MG63 (cell line): Measurements from ENCODE around the gene BRINP3. TPM values are rescaled to one million over a fixed set of nuclear protein-coding genes. Genes with fewer than 3 reads are reported as not detected.

ENCODE experiments used
- DNase-seq: peaks from one replicate; pipeline ENCODE4 v3.0.0-alpha.2; 2020
- H3K27me3 ChIP-seq: fragments of 250-450 bp; sonication (Bioruptor Pico); 2 replicates; pipeline ENCODE4 v1.5.1; 2020; ENCODE audit warnings: mild to moderate bottlenecking, moderate library complexity
- H3K36me3 ChIP-seq: fragments of 250-450 bp; sonication (Bioruptor Pico); 2 replicates; pipeline ENCODE4 v1.5.1; 2020; ENCODE audit warnings: mild to moderate bottlenecking, moderate library complexity
- H3K4me3 ChIP-seq: fragments of 250-450 bp; sonication (Bioruptor Pico); 2 replicates; pipeline ENCODE4 v1.5.1; 2020; ENCODE audit warnings: mild to moderate bottlenecking, moderate library complexity
- H3K9me3 ChIP-seq: fragments of 250-450 bp; sonication (Bioruptor Pico); 2 replicates; pipeline ENCODE4 v1.5.1; 2020; ENCODE audit warnings: mild to moderate bottlenecking, moderate library complexity
- total RNA-seq: library from RNA; depleted of rRNA; stranded (reverse); fragments of >200 nt; shearing (Covaris generic); gene quantifications from 2 replicates; pipeline ENCODE4 v1.2.3, GENCODE V29; 2014; ENCODE audit warnings: low replicate concordance

BRINP3 gene
- total RNA-seq, 1 experiment from 2014 or later, result not detected

DNA sequence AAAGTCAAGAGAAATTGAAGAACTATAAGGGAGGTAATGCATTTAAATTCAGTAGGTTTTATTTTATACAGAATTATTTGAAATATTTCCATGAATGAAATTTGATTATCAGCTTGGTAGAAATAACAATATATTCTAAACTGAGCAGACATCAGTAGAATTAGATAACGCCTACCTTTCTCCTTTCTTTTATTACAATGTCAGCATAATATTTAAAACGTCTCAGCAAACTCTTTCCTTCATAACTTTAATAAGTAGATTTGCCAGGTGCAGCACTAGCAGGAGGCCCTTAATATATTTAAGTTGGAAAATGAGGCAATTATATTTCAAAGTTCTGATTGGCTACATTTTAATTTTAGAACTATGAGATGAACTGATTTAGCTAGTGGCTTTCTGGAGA is 298.8 kb downstream of the BRINP3 start:
- no peaks in the 10 kb centered on the region for H3K9me3 ChIP-seq
- DNase-seq, result no peak
- H3K27me3 ChIP-seq, result no peaks in the 10 kb centered on the region
- no peaks in the 10 kb centered on the region for H3K36me3 ChIP-seq
- H3K4me3 ChIP-seq, result no peak overlapping the region

DNA sequence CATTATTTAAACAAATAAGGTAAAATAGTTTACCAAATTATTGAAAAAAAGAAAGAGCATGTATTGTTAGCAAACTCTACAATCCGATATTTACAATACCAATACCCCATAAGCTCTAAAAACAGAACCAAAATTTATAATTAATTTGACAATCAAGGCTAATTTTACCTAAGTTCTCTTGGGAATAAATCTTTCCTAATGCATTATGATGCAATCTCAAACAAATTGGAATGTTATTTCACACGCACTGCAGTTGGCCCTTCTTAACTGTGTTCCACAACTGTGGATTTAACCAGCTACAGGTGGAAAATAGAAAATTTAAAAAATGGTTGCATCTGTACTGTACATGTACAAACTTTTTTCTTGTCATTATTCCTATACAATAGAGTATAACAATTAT is 300.1 kb downstream of the BRINP3 start:
- no peak overlapping the region for H3K4me3 ChIP-seq
- H3K9me3 ChIP-seq, result no peaks in the 10 kb centered on the region
- H3K36me3 ChIP-seq, result no peaks in the 10 kb centered on the region
- no peak for DNase-seq
- no peaks in the 10 kb centered on the region for H3K27me3 ChIP-seq

DNA sequence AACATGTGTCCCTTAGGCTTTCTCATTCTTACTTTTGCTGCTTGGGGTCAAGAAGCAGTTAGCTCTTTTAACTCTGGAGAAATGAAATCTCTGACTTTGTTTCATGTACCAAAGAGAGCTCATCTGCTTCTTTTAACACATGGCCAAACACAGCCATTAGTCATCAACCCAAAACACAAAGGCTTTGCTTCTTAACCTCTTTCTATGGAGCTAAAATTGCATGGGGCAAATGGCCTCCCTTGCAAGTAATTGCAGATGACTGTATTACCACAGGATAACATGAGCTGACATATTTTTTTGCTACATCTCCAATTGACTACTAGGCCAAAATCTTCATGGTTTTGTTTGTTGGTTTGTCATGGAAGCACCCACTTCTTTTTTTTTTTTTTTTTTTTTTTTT is 300.9 kb downstream of the BRINP3 start:
- no peaks in the 10 kb centered on the region for H3K36me3 ChIP-seq
- no peaks in the 10 kb centered on the region for H3K27me3 ChIP-seq
- H3K9me3 ChIP-seq, result no peaks in the 10 kb centered on the region
- no peak for DNase-seq
- no peak overlapping the region for H3K4me3 ChIP-seq

DNA sequence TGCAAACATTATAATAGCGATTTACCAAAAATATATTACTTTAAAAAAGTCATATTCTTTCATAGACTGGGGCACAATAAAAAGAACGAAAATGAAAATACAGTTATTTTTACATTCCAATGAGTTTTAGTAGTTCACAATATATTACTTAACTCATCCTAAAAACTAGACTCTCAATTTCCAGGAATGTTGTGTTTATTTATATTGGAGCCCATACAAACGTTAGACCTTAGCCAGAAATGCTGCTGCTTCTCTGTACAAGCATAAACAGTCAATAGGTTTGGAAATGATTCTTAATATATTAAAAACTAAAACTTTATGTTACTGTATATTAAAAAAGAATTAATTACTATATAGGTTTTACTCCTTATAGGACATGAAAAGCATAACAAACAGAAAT is 302.3 kb downstream of the BRINP3 start:
- H3K9me3 ChIP-seq, result no peaks in the 10 kb centered on the region
- H3K27me3 ChIP-seq, result no peaks in the 10 kb centered on the region
- DNase-seq, result no peak
- H3K4me3 ChIP-seq, result no peak overlapping the region
- 0 out of 2 replicates have a peak, but pooled peaks cover 2% of the 10 kb centered on the region for H3K36me3 ChIP-seq

DNA sequence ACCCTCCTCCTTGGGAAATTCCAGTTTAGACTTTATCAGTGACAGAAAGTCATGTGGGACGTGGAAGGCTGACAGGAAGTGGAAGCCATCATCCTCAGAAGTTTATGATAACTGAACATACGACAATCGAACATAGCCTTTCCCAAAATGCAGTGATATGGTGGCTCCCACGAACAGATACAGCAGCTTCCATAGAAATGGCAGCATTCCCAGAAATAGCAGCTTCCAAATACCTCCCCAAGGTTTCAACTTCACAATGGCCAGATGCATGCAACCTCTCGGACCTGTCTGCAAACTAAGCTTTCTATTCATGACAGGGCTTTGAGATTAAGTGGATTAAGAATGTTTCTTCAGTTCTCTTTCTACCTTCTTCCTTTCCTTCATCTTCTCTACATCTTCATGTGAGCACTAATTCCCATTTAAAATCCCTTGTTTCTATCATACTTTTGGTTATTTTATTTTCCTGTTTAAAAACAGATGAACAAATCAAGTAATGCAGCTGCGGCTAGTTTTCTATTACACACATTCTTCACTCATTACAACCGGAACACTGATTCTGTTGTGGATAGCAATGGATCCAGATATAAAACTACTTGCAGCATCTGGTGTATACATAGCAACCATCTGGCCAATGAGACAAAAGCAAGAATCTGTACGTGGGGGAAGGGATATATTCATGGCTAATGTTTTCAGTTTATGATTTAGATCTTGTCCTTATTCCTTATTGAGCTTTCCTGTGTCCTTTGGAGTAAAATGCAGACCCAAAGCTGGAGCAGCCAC is 304.8 kb downstream of the BRINP3 start:
- DNase-seq, result no peak
- H3K27me3 ChIP-seq, result no peaks in the 10 kb centered on the region
- H3K36me3 ChIP-seq, result peaks cover 2% of the 10 kb centered on the region; the same call in 1 of the 2 replicates
- H3K4me3 ChIP-seq, result no peak overlapping the region
- no peaks in the 10 kb centered on the region for H3K9me3 ChIP-seq

DNA sequence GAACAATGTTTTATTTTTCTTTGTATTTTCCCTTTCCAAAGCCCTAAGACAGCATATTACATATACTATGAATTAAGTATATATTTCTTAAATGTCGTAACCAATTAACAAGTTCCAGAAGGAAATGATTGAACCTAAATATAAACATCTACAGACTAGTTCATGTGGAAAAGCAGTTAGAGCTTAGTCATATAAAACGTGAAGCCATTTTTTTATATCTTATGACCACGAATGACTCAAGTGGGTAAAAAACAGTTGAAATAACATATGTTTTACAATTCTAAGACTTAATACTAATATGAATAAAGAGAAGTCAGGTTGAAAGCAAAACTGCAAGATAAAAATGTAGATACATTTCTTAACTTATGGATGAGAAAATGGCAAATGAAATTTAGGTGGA is 307.3 kb downstream of the BRINP3 start:
- no peak for DNase-seq
- Histone ChIP-seq H3K27me3 (no peaks in the 10 kb centered on the region), H3K36me3 (peaks cover 2% of the 10 kb centered on the region; the same call in 1 of the 2 replicates), H3K4me3 (no peak overlapping the region), H3K9me3 (peaks cover 3% of the 10 kb centered on the region; the same call in 1 of the 2 replicates)

DNA sequence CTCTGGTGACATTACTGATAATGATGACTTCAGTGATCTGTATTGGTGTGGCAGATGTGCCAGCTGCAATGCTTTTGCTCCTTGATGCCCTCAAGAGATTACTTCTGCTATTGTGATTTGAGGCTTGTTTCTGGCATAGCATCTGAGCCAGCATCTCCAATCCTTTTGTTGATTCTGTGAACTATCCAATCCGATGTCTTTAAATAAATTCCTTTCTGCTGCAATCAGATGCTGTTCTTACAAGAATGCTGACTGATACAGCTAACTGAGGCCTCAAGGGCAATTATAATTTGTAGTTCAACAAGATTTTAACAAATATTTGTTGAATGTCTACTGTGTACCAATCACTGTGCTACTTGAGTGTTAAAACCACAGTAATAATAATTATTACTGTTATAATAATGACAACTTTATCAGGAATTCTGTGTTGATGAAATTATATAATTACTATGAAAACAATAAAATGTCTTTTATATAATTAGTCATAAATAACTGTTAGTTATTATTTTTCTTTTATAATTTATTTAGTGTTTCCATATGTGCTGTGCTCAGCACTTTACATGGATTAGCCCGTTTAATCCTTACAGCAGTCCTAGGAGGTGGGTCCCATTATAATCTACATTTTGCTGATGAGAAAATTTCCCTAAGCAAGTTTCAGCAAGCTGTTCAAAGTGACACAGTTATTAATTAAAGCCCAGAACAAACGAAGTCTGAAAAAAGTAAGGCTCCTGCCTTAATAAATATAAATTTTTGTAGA is 308.2 kb downstream of the BRINP3 start:
- peaks cover 2% of the 10 kb centered on the region; the same call in 1 of the 2 replicates for H3K36me3 ChIP-seq
- H3K4me3 ChIP-seq, result no peak overlapping the region
- no peaks in the 10 kb centered on the region for H3K27me3 ChIP-seq
- peaks cover 3% of the 10 kb centered on the region; the same call in 1 of the 2 replicates for H3K9me3 ChIP-seq
- DNase-seq, result no peak

DNA sequence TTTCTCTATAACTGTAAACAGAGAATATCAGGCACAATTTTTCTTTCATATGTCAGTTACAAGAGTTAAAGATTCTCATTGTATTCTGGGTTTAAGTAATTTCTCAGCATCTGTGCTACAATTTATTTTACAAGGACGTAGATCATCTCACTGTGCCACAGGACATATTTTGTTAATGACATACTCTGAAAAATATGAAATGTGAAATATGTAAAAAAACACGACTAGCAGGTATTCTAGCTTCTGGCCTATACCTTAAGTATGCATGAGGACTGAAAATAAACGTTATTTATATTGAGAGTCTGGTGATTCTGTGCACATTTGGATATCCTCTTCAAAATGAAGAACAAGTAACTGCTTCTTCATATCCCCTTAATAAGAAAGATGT is 308.8 kb downstream of the BRINP3 start:
- DNase-seq, result no peak
- Histone ChIP-seq H3K4me3 (no peak overlapping the region), H3K27me3 (no peaks in the 10 kb centered on the region), H3K36me3 (peaks cover 2% of the 10 kb centered on the region; the same call in 1 of the 2 replicates), H3K9me3 (peaks cover 3% of the 10 kb centered on the region; the same call in 1 of the 2 replicates)

DNA sequence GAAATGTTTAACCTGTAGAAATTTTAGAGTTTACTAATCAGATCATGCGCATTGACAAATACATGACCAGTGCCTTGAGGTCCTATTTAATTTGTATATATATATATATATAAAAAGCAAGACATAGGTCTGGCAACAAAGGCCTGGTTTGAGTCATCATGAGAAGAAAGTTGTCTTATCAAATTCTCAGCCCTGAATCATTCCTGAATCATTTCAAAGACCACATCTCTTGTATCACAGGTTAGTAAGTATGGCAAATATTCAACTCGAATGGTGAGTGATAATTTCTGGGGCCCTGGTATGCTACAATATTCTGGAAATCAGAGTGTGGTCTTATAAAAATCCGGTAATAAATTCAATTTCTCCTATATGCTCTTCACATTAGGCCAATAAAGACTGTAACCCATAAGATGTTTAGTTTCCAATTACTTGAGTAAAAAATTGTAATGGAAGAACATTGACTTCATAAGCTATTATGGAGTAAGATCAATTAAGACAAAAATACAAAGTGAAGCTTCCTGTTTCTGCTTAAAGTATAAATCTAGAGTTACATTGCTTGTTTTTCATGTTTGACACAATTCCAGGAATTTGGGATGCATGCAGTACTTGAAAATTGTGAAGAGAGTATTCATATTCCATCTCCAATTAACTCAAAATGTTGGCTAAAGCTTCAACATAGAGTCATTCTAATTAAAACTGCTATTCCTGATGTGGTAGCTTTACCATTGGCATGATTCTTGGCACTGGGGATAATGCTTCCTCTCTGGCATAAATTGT is 309.4 kb downstream of the BRINP3 start:
- H3K4me3 ChIP-seq, result no peak overlapping the region
- no peak for DNase-seq

DNA sequence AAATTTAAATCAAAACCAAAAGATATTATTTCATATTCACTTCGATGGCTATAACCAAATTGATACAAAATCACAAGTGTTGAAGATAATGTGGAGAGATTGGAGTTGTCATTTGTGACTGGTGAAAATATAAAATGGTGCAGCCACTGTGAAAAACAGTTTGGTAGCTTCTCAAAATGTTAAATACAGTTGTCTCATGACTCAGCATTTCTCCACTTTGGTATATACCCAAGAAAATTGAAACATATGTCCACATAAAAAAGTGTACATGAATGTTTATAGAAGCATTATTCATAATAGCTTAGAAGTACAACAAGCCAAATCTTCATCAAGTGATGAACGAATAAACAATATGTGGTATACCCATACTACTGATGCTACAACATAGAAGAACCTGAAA is 318.5 kb downstream of the BRINP3 start:
- H3K36me3 ChIP-seq, result peaks cover 2% of the 10 kb centered on the region; the same call in 1 of the 2 replicates
- no peak for DNase-seq
- peaks cover 13% of the 10 kb centered on the region for H3K9me3 ChIP-seq
- no peak overlapping the region for H3K4me3 ChIP-seq
- no peaks in the 10 kb centered on the region for H3K27me3 ChIP-seq

More for the DNA sequence above, 309.4 kb downstream of the BRINP3 start:
- Histone ChIP-seq H3K27me3 (no peaks in the 10 kb centered on the region), H3K36me3 (peaks cover 2% of the 10 kb centered on the region; the same call in 1 of the 2 replicates), H3K9me3 (peaks cover 3% of the 10 kb centered on the region; the same call in 1 of the 2 replicates)

DNA sequence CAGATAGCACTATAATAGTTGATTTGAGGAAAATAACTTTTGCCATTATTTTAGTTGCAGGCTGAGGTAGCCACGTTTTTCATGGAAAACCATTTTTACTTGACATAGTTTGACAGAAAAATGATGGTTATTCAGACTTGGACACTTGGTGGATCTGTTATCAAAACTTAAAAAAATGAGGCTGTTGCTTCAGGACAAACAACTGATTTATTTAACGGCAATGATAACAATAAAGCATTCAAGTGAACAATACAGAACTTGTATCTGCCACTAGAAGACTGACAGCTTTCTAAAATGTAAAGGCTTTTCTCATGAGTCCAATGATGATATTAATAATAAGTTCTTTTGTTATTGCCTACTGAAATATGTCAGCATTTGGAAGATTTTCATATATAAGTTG is 322.9 kb downstream of the BRINP3 start:
- no peaks in the 10 kb centered on the region for H3K27me3 ChIP-seq
- no peak for DNase-seq
- H3K9me3 ChIP-seq, result peaks cover 13% of the 10 kb centered on the region
- H3K36me3 ChIP-seq, result peaks cover 2% of the 10 kb centered on the region; the same call in 1 of the 2 replicates
- no peak overlapping the region for H3K4me3 ChIP-seq

DNA sequence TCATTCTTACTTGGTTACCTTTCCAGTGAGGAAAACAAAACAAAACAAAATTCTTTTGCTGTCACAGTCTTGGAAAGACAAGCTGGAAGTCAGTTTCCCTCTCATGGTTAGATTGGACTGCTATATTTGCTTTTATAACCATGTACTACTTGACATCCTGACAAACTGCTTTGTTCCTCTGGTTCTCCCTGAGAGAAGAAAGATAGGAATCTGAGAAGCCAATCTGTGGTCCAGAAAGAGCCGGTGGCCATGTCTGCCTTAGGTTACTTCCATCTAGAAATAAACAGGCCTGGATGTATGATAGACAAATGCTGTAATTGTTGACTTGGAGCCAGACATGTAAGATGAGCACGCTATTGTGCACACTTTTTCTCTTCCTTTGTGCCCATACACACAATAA is 330.0 kb downstream of the BRINP3 start:
- no peak for DNase-seq

DNA sequence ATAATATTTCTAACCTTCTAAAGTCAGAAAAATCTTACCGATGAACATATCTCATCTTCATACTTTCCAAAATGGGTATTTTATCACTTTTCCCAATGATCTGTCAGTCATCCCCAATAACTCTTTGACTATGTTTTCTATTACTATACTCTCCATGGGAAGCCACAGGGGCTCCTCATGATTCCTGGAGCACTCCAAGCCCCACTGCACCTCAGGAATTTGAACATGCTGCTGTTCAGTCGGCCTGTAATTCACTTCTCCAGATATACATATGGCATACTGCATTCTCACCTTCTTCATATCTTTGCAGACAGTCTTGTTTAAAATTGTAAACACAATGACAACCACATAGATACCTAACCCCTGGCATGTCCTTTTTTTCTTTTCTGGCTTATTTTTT is 333.0 kb downstream of the BRINP3 start:
- no peaks in the 10 kb centered on the region for H3K9me3 ChIP-seq
- no peaks in the 10 kb centered on the region for H3K27me3 ChIP-seq
- no peak overlapping the region for H3K4me3 ChIP-seq
- H3K36me3 ChIP-seq, result no peaks in the 10 kb centered on the region
- no peak for DNase-seq

More for the DNA sequence above, 330.0 kb downstream of the BRINP3 start:
- Histone ChIP-seq H3K27me3 (no peaks in the 10 kb centered on the region), H3K9me3 (no peaks in the 10 kb centered on the region), H3K36me3 (no peaks in the 10 kb centered on the region), H3K4me3 (no peak overlapping the region)

DNA sequence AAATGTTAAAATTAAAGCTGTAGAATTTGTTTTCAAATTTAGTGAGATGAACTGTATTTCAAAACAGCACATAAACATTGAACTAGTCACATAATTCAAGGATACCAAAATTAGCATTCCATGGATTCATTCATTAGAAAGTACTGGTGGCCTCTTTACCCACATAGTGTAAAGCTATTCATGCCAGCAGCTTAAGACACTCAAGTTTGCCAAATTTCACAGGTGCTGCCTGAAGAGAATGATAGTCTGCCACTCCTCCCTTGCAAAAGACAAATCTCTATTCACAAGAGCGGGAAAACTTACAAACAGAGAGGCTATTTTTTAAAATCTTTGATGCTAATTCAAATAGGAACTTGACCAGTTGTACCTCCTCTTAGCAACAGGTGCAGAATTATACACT is 337.0 kb downstream of the BRINP3 start:
- no peak overlapping the region for H3K4me3 ChIP-seq
- H3K27me3 ChIP-seq, result no peaks in the 10 kb centered on the region
- DNase-seq, result no peak
- H3K36me3 ChIP-seq, result no peaks in the 10 kb centered on the region
- no peaks in the 10 kb centered on the region for H3K9me3 ChIP-seq

DNA sequence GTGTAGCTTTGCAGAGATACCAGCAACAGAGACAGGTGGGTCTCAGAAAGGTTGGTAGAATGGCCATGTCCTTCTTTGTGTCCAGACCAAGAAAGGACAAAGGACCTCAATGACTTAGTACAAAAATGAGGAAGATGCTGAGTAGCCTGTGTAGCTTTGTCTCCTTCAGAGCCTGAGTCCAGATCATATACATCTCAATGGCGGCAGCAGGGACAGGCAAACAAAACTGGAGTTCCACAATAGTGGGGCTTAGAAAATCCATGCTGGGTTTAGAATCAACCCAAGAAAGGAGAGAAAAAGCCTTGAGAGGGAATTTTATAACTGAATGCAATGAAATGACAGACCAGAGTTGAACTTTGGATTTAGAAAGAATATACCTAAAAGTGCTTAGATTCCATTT is 339.0 kb downstream of the BRINP3 start:
- H3K4me3 ChIP-seq, result no peak overlapping the region
- no peaks in the 10 kb centered on the region for H3K36me3 ChIP-seq
- H3K27me3 ChIP-seq, result no peaks in the 10 kb centered on the region
- no peak for DNase-seq
- H3K9me3 ChIP-seq, result no peaks in the 10 kb centered on the region

DNA sequence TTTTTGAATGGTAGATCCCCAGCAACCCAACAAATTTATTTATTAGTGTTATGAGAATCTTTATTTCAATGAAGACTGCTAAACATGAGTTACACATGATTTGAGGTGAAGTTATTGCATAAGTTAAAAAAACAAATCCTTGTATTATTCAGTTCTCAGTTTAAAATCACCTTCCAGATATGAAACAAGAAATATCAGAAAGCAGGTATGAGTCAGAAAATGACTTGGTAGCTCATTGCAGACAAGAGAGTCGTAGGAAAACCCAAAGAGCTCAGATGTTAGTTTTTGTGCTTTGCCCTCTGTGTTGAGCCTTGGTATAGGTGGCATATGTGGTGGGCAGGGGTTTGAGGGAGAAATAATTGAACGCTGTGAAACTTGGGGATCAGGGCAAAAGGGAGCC is 339.4 kb downstream of the BRINP3 start:
- H3K9me3 ChIP-seq, result no peaks in the 10 kb centered on the region
- H3K36me3 ChIP-seq, result no peaks in the 10 kb centered on the region
- H3K27me3 ChIP-seq, result no peaks in the 10 kb centered on the region
- H3K4me3 ChIP-seq, result no peak overlapping the region
- DNase-seq, result no peak

DNA sequence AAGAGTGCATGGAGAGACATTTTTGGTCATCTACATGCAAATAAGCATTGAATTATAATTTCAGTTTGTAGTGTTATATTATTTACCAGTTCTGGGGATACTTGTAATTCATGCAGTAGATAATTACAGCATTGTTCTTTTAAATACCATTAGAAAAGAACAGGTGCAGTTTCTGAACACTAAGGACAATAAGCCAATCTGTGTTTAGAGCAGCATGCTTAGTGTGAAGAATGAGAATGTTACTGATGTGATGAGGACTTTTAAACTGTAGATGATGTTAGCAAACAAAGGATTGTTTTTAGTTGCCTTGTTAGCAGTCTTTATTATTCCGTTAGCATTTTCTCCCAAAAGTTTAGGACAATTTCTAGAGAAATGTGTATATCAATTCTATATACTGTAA is 348.3 kb downstream of the BRINP3 start:
- H3K27me3 ChIP-seq, result no peaks in the 10 kb centered on the region
- DNase-seq, result no peak
- H3K9me3 ChIP-seq, result no peaks in the 10 kb centered on the region
- H3K36me3 ChIP-seq, result no peaks in the 10 kb centered on the region
- H3K4me3 ChIP-seq, result no peak overlapping the region
